GM23248 (cell line): ENCODE measurements around the gene WASF2. TPM values are rescaled to one million over a fixed set of nuclear protein-coding genes. Genes with fewer than 3 reads are reported as not detected.
A peak's percentile ranks its signal among the peaks of the same experiment; 100 is the strongest.

Experiments used
- DNase-seq: peaks from one replicate; pipeline ENCODE4 v3.0.0-alpha.2; 2015
- H2AFZ ChIP-seq: fragments of 200-600 bp; sonication (generic); 2 replicates; pipeline ENCODE4 v1.6.1; 2016; ENCODE audit warnings: antibody characterized with exemption
- H3F3A ChIP-seq: fragments of 200-600 bp; sonication (generic); 2 replicates; pipeline ENCODE4 v1.6.1; 2016; ENCODE audit warnings: mild to moderate bottlenecking, antibody characterized with exemption, mixed run types; ENCODE audit not compliant: insufficient read depth
- H3K27ac ChIP-seq: fragments of 200-600 bp; sonication (generic); 2 replicates; pipeline ENCODE4 v1.5.1; 2016; ENCODE audit warnings: mild to moderate bottlenecking
- H3K27me3 ChIP-seq: fragments of 200-600 bp; sonication (generic); replicated peaks from 2 replicates; pipeline ENCODE4 v1.6.1; 2016; ENCODE audit warnings: mild to moderate bottlenecking; ENCODE audit not compliant: insufficient read depth
- H3K36me3 ChIP-seq: fragments of 200-600 bp; sonication (generic); 2 replicates; pipeline ENCODE4 v1.6.1; 2016; ENCODE audit warnings: low read depth, mild to moderate bottlenecking
- H3K4me1 ChIP-seq: fragments of 200-600 bp; sonication (generic); 2 replicates; pipeline ENCODE4 v1.6.1; 2016; ENCODE audit warnings: mild to moderate bottlenecking; ENCODE audit not compliant: insufficient read depth
- H3K4me2 ChIP-seq: fragments of 200-600 bp; sonication (generic); one replicate; pipeline ENCODE4 v1.6.1; 2016; ENCODE audit warnings: mild to moderate bottlenecking; ENCODE audit not compliant: unreplicated experiment
- H3K4me3 ChIP-seq: fragments of 200-600 bp; sonication (generic); 2 replicates; pipeline ENCODE4 v1.5.1; 2016; ENCODE audit warnings: mild to moderate bottlenecking
- H3K79me2 ChIP-seq: fragments of 200-600 bp; sonication (generic); 2 replicates; pipeline ENCODE4 v1.6.1; 2016; ENCODE audit warnings: mild to moderate bottlenecking; ENCODE audit not compliant: insufficient read depth
- H3K9ac ChIP-seq: fragments of 200-600 bp; sonication (generic); 2 replicates; pipeline ENCODE4 v1.6.1; 2016; ENCODE audit warnings: mild to moderate bottlenecking
- H3K9me2 ChIP-seq: fragments of 200-600 bp; sonication (generic); 2 replicates; pipeline ENCODE4 v1.6.1; 2016; ENCODE audit warnings: mixed run types, mild to moderate bottlenecking, moderate library complexity; ENCODE audit not compliant: insufficient read depth
- H3K9me3 ChIP-seq: fragments of 200-600 bp; sonication (generic); one replicate; pipeline ENCODE4 v1.6.1; 2017; ENCODE audit warnings: low read depth
- H4K20me1 ChIP-seq: fragments of 200-600 bp; sonication (generic); 2 replicates; pipeline ENCODE4 v1.6.0; 2016; ENCODE audit not compliant: insufficient read depth
- EZH2 ChIP-seq: fragments of 200-600 bp; sonication (generic); IDR thresholded peaks from 2 replicates; pipeline ENCODE4 v1.6.1; 2018; ENCODE audit warnings: antibody characterized with exemption, mild to moderate bottlenecking; ENCODE audit not compliant: insufficient read depth, poor library complexity, severe bottlenecking
- EZH2phosphoT487 ChIP-seq: fragments of 200-600 bp; sonication (generic); IDR thresholded peaks from 2 replicates; pipeline ENCODE4 v1.6.1; 2018; ENCODE audit warnings: antibody characterized with exemption, moderate library complexity, mild to moderate bottlenecking, low read depth; ENCODE audit not compliant: insufficient read depth
- WGBS, 2 experiments: methylation state at CpG; one replicate each; pipeline ENCODE4 v1.1.6; 2015 to 2017; ENCODE audit warnings: low lambda C conversion rate in 2 of 2, low coverage in 1 of 2; ENCODE audit errors: missing lambda C conversion rate in 2 of 2; 5-methylcytosine and 5-hydroxymethylcytosine counted together
- in situ Hi-C: fragments of 300-500 bp; cut with MboI; formaldehyde crosslinking; loops from 2 replicates; pipeline ENCODE4 v1.15.0; 2020
- polyA plus RNA-seq: library from polyadenylated mRNA; unstranded; fragments of >200 nt; fragmentation: Nextera tagmentation; extraction: Ambion mirVana; gene quantifications from 2 replicates; pipeline ENCODE4 v1.2.1, GENCODE V29; 2016
- total RNA-seq: library from RNA; depleted of rRNA; stranded (reverse); fragments of >200 nt; shearing (Covaris generic); gene quantifications from 2 replicates; pipeline ENCODE4 v1.2.3, GENCODE V29; 2014

Gene WASF2
- total and polyA plus RNA-seq, 2 experiments from 2014 or later, result 19.3 to 118 TPM

GRCh38 chr1:27397749-27398148 lies 92.2 kb downstream of the WASF2 start:
- DNase-seq, result no peak
- Histone ChIP-seq H3K4me1 (peaks cover 15% of the 10 kb centered on the region), H3K9me2 (no peaks in the 10 kb centered on the region), H3K79me2 (no peaks in the 10 kb centered on the region), H3K9ac (no peak overlapping the region), H4K20me1 (no peaks in the 10 kb centered on the region), H3K4me3 (no peak overlapping the region), H3K9me3 (no peaks in the 10 kb centered on the region), H3K4me2 (no peak overlapping the region), H2AFZ (no peak overlapping the region), H3K36me3 (no peaks in the 10 kb centered on the region), H3K27me3 (no peaks in the 10 kb centered on the region), H3K27ac (no peak overlapping the region), H3F3A (peaks cover 22% of the 10 kb centered on the region)
- in situ Hi-C loops, result no loop called here
- TF ChIP-seq EZH2, result no peak
- TF ChIP-seq EZH2phosphoT487, result no peak
- 74 to 77% methylated on average over 6 to 7 of the region's 7 CpGs for WGBS, 2 experiments

GRCh38 chr1:27397110-27397509 lies 92.9 kb downstream of the WASF2 start:
- DNase-seq, result no peak

GRCh38 chr1:27395441-27396195 lies 94.3 kb downstream of the WASF2 start:
- Histone ChIP-seq H3K9me2 (no peaks in the 10 kb centered on the region), H3F3A (peaks cover 6% of the 10 kb centered on the region; the same call in 1 of the 2 replicates), H3K27ac (peak overlapping the region; percentile 28), H3K4me2 (no peak overlapping the region), H4K20me1 (no peaks in the 10 kb centered on the region), H3K79me2 (no peaks in the 10 kb centered on the region), H3K9me3 (no peaks in the 10 kb centered on the region), H3K4me3 (no peak overlapping the region), H3K36me3 (no peaks in the 10 kb centered on the region), H3K4me1 (peaks cover 12% of the 10 kb centered on the region), H2AFZ (no peak overlapping the region), H3K9ac (no peak overlapping the region; the same call in 1 of the 2 replicates), H3K27me3 (no peaks in the 10 kb centered on the region)
- in situ Hi-C loops, result no loop called here
- 1 to 3% methylated on average over 9 to 10 of the region's 10 CpGs for WGBS, 2 experiments
- TF ChIP-seq EZH2, result no peak
- TF ChIP-seq EZH2phosphoT487, result no peak
- peak; percentile 82 for DNase-seq

More at GRCh38 chr1:27397110-27397509, 92.9 kb downstream of the WASF2 start:
- H2AFZ ChIP-seq, result no peak overlapping the region
- no peaks in the 10 kb centered on the region for H3K9me3 ChIP-seq
- no peak for TF ChIP-seq EZH2
- no peak for TF ChIP-seq EZH2phosphoT487
- H3K4me1 ChIP-seq, result peaks cover 9% of the 10 kb centered on the region
- H3K27me3 ChIP-seq, result no peaks in the 10 kb centered on the region
- no peak overlapping the region for H3K27ac ChIP-seq
- H3K9me2 ChIP-seq, result no peaks in the 10 kb centered on the region
- H4K20me1 ChIP-seq, result no peaks in the 10 kb centered on the region
- no peak overlapping the region for H3K4me3 ChIP-seq
- WGBS, 2 experiments, result 59 to 95% methylated on average over 1 to 3 of the region's 3 CpGs
- H3K36me3 ChIP-seq, result no peaks in the 10 kb centered on the region
- in situ Hi-C loops, result no loop called here
- H3F3A ChIP-seq, result peaks cover 18% of the 10 kb centered on the region
- H3K9ac ChIP-seq, result no peak overlapping the region
- no peaks in the 10 kb centered on the region for H3K79me2 ChIP-seq
- H3K4me2 ChIP-seq, result no peak overlapping the region

- peak overlapping the region; percentile 26 for H3K4me2 ChIP-seq
Observed at GRCh38 chr1:27394925-27395324, 95.0 kb downstream of the WASF2 start.

More at GRCh38 chr1:27394925-27395324, 95.0 kb downstream of the WASF2 start:
- Histone ChIP-seq H3K9ac (no peak overlapping the region; the same call in 1 of the 2 replicates), H3K9me3 (no peaks in the 10 kb centered on the region), H3K36me3 (no peaks in the 10 kb centered on the region), H3K4me1 (peaks cover 12% of the 10 kb centered on the region), H3F3A (peaks cover 6% of the 10 kb centered on the region; the same call in 1 of the 2 replicates), H3K9me2 (no peaks in the 10 kb centered on the region), H2AFZ (no peak overlapping the region), H4K20me1 (no peaks in the 10 kb centered on the region), H3K79me2 (no peaks in the 10 kb centered on the region), H3K27me3 (no peaks in the 10 kb centered on the region), H3K27ac (peak overlapping the region; percentile 28), H3K4me3 (no peak overlapping the region)
- TF ChIP-seq EZH2 (no peak), EZH2phosphoT487 (no peak)
- DNase-seq, result peak; percentile 54
- in situ Hi-C loops, result loop anchor here (5.0 kb wide), 2 partner anchors 93 to 293 kb away; no protein-coding TSS in a partner anchor
- 36 to 55% methylated on average over 1 of the region's 1 CpG for WGBS, 2 experiments
